Measurements from ENCODE around the gene THBS4. TPM values are rescaled to one million over a fixed set of nuclear protein-coding genes. Genes with fewer than 3 reads are reported as not detected.

Gene THBS4
- total RNA-seq, 4 donors from 2014 or later = 1.0 to 2.1 TPM; not detected in 2

DNA sequence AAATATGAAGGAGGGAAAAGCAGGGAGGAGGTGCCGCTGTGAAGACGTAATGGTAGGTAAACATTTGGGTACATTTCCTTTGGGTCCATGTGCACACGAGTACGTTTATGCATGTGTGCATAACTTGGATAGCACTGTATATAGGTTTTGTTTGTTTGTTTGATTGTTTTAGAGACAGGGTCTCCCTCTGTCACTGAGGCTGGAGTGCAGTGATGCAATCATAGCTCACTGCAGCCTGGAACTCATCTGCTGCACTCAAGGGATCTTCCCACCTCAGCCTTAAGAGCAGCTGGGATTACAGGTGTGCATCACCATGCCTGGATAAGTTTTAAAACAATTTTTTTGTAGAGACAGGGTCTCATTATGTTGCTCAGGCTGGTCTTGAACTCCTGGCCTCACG is 94.0 kb downstream of the THBS4 start:
- Histone ChIP-seq H3K27me3 (no peaks in the 10 kb centered on the region), H3K9me3 (no peaks in the 10 kb centered on the region), H3K4me3 (no peak overlapping the region), H3K27ac (no peak overlapping the region), H3K36me3 (no peaks in the 10 kb centered on the region), H3K4me1 (no peaks in the 10 kb centered on the region)
- TF ChIP-seq, protein P1, sequence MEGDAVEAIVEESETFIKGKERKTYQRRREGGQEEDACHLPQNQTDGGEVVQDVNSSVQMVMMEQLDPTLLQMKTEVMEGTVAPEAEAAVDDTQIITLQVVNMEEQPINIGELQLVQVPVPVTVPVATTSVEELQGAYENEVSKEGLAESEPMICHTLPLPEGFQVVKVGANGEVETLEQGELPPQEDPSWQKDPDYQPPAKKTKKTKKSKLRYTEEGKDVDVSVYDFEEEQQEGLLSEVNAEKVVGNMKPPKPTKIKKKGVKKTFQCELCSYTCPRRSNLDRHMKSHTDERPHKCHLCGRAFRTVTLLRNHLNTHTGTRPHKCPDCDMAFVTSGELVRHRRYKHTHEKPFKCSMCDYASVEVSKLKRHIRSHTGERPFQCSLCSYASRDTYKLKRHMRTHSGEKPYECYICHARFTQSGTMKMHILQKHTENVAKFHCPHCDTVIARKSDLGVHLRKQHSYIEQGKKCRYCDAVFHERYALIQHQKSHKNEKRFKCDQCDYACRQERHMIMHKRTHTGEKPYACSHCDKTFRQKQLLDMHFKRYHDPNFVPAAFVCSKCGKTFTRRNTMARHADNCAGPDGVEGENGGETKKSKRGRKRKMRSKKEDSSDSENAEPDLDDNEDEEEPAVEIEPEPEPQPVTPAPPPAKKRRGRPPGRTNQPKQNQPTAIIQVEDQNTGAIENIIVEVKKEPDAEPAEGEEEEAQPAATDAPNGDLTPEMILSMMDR (IDR thresholded peaks at IDR 0.05) = no peak
- no peak for TF ChIP-seq POLR2A (IDR thresholded peaks at IDR 0.05)
- no peak for DNase-seq

Small RNA genes lying within 50 kb of the gene (small RNA-seq; reads per million reads assigned to genes)
- 0 reads per million in 2 donors for gene TRMT112P2

Other genes starting within 250 kb of the THBS4 start
- gene MTX3, start 44.1 kb upstream of the THBS4 start, total RNA-seq = 10 to 100 TPM in 1 of 4 donors, 1 to 10 TPM in 3; 8.4 to 11.6 (median 9.2) TPM
- 10 to 100 TPM; 22.3 to 40.9 (median 30.3) TPM for gene SERINC5, start 220.7 kb downstream of the THBS4 start, total RNA-seq

Data from Peyer's patch (tissue), 4 donors.